GM06990 (cell line): ENCODE data around the gene PAEP.

Experiments
- DNase-seq: peaks from one replicate; pipeline ENCODE4 v3.0.0-alpha.2; 2011; ENCODE audit not compliant: insufficient read length; ENCODE audit errors: extremely low read depth
- H3K27me3 ChIP-seq: replicated peaks from 2 replicates; pipeline ENCODE4 v1.6.0; 2011; ENCODE audit warnings: low read length; ENCODE audit not compliant: control insufficient read depth, insufficient read depth
- H3K36me3 ChIP-seq: 2 replicates; pipeline ENCODE4 v1.5.1; 2011; ENCODE audit warnings: low read length; ENCODE audit not compliant: control insufficient read depth, insufficient read depth
- H3K4me3 ChIP-seq: replicated peaks from 2 replicates; pipeline ENCODE4 v1.5.1; 2011; ENCODE audit warnings: low read depth, mild to moderate bottlenecking, control low read depth, low read length
- TF ChIP-seq, protein P1 (sequence below): IDR thresholded peaks from 2 replicates; pipeline ENCODE4 v1.5.1; 2011; ENCODE audit warnings: low read length, control low read depth, mild to moderate bottlenecking, inconsistent platforms; ENCODE audit not compliant: insufficient read depth, poor library complexity, severe bottlenecking

PAEP gene

DNA sequence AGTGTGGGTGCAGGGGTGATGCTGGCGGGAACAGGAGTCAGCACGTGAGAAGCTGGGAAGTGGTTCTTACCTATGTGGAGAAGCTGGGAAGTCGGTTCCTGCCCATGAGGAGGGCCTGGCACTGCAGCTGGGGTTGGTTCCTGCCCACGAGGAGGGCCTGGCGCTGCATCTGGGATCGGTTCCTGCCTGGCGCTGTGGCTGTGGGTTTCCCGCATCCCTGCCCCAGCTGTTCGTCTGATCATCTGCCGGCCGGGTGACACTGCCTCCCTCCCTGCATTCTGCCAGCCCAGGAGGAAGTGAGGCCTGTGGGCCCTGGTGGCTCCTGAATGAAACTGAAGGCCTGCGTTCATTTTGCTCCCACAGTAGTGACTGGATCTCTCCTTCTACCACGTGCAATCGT lies 10.5 kb upstream of the PAEP start:
- Histone ChIP-seq H3K27me3 (no peaks in the 10 kb centered on the region), H3K36me3 (no peaks in the 10 kb centered on the region; the same call in 1 of the 2 replicates), H3K4me3 (no peak overlapping the region)
- TF ChIP-seq, protein P1, sequence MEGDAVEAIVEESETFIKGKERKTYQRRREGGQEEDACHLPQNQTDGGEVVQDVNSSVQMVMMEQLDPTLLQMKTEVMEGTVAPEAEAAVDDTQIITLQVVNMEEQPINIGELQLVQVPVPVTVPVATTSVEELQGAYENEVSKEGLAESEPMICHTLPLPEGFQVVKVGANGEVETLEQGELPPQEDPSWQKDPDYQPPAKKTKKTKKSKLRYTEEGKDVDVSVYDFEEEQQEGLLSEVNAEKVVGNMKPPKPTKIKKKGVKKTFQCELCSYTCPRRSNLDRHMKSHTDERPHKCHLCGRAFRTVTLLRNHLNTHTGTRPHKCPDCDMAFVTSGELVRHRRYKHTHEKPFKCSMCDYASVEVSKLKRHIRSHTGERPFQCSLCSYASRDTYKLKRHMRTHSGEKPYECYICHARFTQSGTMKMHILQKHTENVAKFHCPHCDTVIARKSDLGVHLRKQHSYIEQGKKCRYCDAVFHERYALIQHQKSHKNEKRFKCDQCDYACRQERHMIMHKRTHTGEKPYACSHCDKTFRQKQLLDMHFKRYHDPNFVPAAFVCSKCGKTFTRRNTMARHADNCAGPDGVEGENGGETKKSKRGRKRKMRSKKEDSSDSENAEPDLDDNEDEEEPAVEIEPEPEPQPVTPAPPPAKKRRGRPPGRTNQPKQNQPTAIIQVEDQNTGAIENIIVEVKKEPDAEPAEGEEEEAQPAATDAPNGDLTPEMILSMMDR: no peak
- no peak for DNase-seq

DNA sequence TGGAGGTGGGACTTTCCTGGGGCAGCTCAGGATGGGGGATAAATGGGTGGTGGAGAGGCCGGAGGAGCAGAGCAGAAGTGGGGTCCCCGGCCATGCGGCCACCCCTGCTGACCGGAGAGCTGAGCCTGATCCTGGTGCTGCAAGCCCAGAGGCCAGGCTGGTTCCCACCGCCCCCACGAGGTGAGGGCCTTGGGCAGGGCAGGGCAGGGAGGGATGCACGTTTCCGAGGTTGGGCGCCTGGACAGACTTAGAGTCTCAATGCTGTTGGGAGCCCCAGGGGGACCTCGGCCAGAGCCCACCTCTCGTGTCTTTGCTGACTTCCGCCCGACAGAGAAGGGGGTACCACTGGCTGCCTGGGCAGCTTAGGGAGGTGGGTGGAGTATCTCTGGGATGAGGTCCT lies 10.1 kb upstream of the PAEP start:
- TF ChIP-seq, protein P1: no peak
- no peak for DNase-seq
- Histone ChIP-seq H3K4me3 (no peak overlapping the region), H3K36me3 (no peaks in the 10 kb centered on the region; the same call in 1 of the 2 replicates), H3K27me3 (no peaks in the 10 kb centered on the region)

DNA sequence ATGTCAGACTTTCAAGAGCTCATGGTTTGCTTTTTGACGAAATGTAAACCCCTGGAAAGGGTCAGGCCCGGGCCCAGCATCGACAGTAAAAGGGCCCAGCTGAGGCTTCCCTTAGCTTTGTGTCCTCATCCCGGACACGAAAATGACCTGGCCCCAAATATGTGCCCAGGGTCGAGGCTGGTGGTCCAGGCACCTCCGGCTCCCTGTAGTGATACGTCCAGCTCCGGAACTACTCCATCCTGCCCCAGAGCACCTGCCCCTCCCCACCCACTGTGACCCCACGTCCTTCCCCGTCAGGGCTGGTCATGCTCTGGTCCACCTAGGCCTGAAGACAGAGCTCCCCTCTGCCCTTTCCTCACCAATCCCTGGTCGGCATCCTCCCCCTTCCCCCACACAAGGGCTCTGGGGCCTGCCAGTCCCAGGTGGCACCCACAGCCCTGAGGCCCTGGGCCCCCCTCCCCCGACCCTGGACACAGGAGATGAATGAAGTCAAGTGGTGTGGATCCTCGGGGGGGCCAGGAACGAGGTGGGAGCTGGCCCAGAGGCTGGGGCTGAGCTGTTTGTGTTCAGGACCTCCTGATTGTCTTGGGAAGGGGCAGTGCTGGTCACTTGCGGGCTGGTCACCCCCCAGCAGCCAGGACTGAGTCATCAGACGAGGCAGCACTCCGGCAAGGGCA lies 9.4 kb upstream of the PAEP start:
- H3K36me3 ChIP-seq: no peaks in the 10 kb centered on the region; the same call in 1 of the 2 replicates
- no peak for DNase-seq
- H3K4me3 ChIP-seq: no peak overlapping the region
- TF ChIP-seq, protein P1: no peak
- H3K27me3 ChIP-seq: no peaks in the 10 kb centered on the region

DNA sequence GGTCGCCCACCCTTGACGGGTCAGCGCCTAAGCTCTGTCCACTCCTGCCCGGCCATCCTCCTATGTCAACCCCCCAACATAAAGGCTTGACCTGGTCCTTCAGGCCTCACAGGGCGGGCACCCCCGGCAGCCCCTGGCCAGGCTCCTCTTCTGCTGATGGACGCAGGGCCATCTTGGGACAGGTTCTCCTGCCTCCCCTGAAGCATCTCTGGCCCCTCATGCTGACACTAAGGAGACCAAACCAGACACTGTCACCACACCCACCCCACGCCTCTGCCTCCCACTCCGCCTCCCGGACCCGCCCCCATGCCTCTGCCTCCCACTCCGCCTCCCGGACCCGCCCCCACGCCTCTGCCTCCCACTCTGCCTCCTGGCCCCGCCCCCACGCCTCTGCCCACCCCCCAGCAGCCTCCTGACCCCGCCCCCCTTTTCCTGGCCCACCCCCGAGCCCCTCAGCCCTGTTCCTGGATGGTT lies 8.8 kb upstream of the PAEP start:
- Histone ChIP-seq H3K4me3 (no peak overlapping the region), H3K36me3 (no peaks in the 10 kb centered on the region; the same call in 1 of the 2 replicates), H3K27me3 (no peaks in the 10 kb centered on the region)
- TF ChIP-seq, protein P1: no peak
- no peak for DNase-seq

DNA sequence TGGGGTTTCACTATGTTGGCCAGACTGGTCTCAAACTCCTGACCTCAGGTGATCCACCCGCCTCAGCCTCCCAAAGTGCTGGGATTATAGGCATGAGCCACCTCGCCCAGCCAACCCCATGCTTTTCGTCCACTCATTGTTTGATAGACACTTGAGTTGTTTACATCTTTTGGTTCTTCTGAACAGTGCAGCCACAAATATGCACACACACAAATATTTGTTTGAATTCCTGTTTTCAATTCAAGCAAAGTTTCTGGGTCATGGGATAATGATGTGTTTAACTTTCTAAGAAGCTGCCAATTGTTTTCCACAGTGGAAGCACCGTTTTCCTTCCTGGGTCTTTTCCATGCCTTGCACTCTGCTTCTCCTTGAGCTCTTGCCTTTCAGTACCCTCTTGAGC lies 6.8 kb upstream of the PAEP start:
- Histone ChIP-seq H3K27me3 (no peaks in the 10 kb centered on the region), H3K4me3 (no peak overlapping the region), H3K36me3 (no peaks in the 10 kb centered on the region; the same call in 1 of the 2 replicates)
- TF ChIP-seq, protein P1: no peak
- DNase-seq: no peak
